Measurements from ENCODE around the gene NSD2. TPM values are rescaled to one million over a fixed set of nuclear protein-coding genes. Genes with fewer than 3 reads are reported as not detected.

The NSD2 gene
- total RNA-seq, 1 experiment from 2014 or later = 128 TPM

- ChIA-PET CTCF (interaction anchor here (1.0 kb wide), 1 partner anchor 115 kb away, joined by 3 read pairs; no protein-coding TSS in a partner anchor), POLR2A (no interaction called here)
- no peak for ATAC-seq
- DNase-seq (ENCODE audit: low spot score) = no peak
- peaks cover 10% of the 10 kb centered on the region for H3K9me3 Mint-ChIP-seq
- no peak overlapping the region for H3K27ac Mint-ChIP-seq
- H3K4me3 Mint-ChIP-seq = no peak overlapping the region
- no peak for TF ChIP-seq MAX (CRISPR knock-in tag; IDR thresholded peaks at IDR 0.05)
- TF ChIP-seq E2F4 (CRISPR knock-in tag; IDR thresholded peaks at IDR 0.05; ENCODE audit: borderline replicate concordance, low read depth) = no peak
- no peak for TF ChIP-seq AR (CRISPR knock-in tag; IDR thresholded peaks at IDR 0.05)
- TF ChIP-seq CBFB (CRISPR knock-in tag; IDR thresholded peaks at IDR 0.05; ENCODE audit: low read depth) = no peak
- no peak for TF ChIP-seq FOXJ3 (CRISPR knock-in tag; IDR thresholded peaks at IDR 0.05; ENCODE audit: borderline replicate concordance)
- H3K27me3 Mint-ChIP-seq (ENCODE audit: low read depth) = peaks cover 3% of the 10 kb centered on the region
- H3K36me3 Mint-ChIP-seq = peaks cover 50% of the 10 kb centered on the region
- H3K4me1 Mint-ChIP-seq = peaks cover 10% of the 10 kb centered on the region
Observed at GRCh38 chr4:1830642-1831228, 40.5 kb upstream of the NSD2 start.

GRCh38 chr4:1831331-1831730, 39.9 kb upstream of the NSD2 start:
- ChIA-PET POLR2A (no interaction called here), CTCF (no interaction called here)
- H3K27ac Mint-ChIP-seq = no peak overlapping the region
- peaks cover 10% of the 10 kb centered on the region for H3K4me1 Mint-ChIP-seq
- peaks cover 3% of the 10 kb centered on the region for H3K27me3 Mint-ChIP-seq (ENCODE audit: low read depth)
- TF ChIP-seq TEAD1 (CRISPR knock-in tag; IDR thresholded peaks at IDR 0.05) (no peak), ZBTB43 (CRISPR knock-in tag; IDR thresholded peaks at IDR 0.05) (no peak), NR2C2 (CRISPR knock-in tag; IDR thresholded peaks at IDR 0.05) (no peak), ZNF532 (CRISPR knock-in tag; IDR thresholded peaks at IDR 0.05; ENCODE audit: borderline replicate concordance) (no peak), CREB1 (CRISPR knock-in tag; IDR thresholded peaks at IDR 0.05) (no peak)
- DNase-seq (ENCODE audit: low spot score) = no peak
- no peak for ATAC-seq
- H3K36me3 Mint-ChIP-seq = peaks cover 47% of the 10 kb centered on the region
- peaks cover 10% of the 10 kb centered on the region for H3K9me3 Mint-ChIP-seq
- H3K4me3 Mint-ChIP-seq = no peak overlapping the region

GRCh38 chr4:1832690-1833089, 38.5 kb upstream of the NSD2 start:
- Mint-ChIP-seq H3K36me3 (peaks cover 48% of the 10 kb centered on the region), H3K4me1 (peaks cover 10% of the 10 kb centered on the region), H3K27ac (no peak overlapping the region), H3K9me3 (peaks cover 10% of the 10 kb centered on the region), H3K27me3 (ENCODE audit: low read depth) (peaks cover 3% of the 10 kb centered on the region), H3K4me3 (no peak overlapping the region)
- TF ChIP-seq GRHL2 (CRISPR knock-in tag; IDR thresholded peaks at IDR 0.05; ENCODE audit: insufficient replicate concordance, severe bottlenecking) (no peak), IRF2 (CRISPR knock-in tag; IDR thresholded peaks at IDR 0.05; ENCODE audit: borderline replicate concordance, low read depth) (no peak), MYBL2 (CRISPR knock-in tag; IDR thresholded peaks at IDR 0.05) (no peak), CBFB (CRISPR knock-in tag; IDR thresholded peaks at IDR 0.05; ENCODE audit: low read depth) (no peak), PREB (CRISPR knock-in tag; IDR thresholded peaks at IDR 0.05; ENCODE audit: borderline replicate concordance) (no peak), ZNF423 (CRISPR knock-in tag; IDR thresholded peaks at IDR 0.05) (no peak), ETV6 (CRISPR knock-in tag; IDR thresholded peaks at IDR 0.05) (no peak)
- ChIA-PET POLR2A (no interaction called here), CTCF (interaction anchor here (1.0 to 1.1 kb wide), 2 partner anchors 78 to 87 kb away, joined by 3 to 4 read pairs; no protein-coding TSS in a partner anchor)
- no peak for ATAC-seq
- DNase-seq (ENCODE audit: low spot score) = no peak

Data from WTC11 (cell line).